HUES48 (cell line): ENCODE data around the gene PIF1.

Experiments
- H3K27ac ChIP-seq: one replicate; pipeline ENCODE4 v1.7.0; 2013; ENCODE audit warnings: low read depth, low read length, inconsistent platforms
- H3K27me3 ChIP-seq: 2 replicates; pipeline ENCODE4 v1.6.1; 2013; ENCODE audit warnings: mild to moderate bottlenecking, low read length; ENCODE audit not compliant: control insufficient read depth, insufficient read depth
- H3K36me3 ChIP-seq: 2 replicates; pipeline ENCODE4 v1.6.1; 2013; ENCODE audit warnings: low read length; ENCODE audit not compliant: control insufficient read depth, insufficient read depth
- H3K4me1 ChIP-seq: 2 replicates; pipeline ENCODE4 v1.6.1; 2013; ENCODE audit warnings: mild to moderate bottlenecking, low read length; ENCODE audit not compliant: control insufficient read depth, insufficient read depth
- H3K4me3 ChIP-seq: 2 replicates; pipeline ENCODE4 v1.5.1; 2013; ENCODE audit warnings: mild to moderate bottlenecking, low read depth, low read length
- H3K9ac ChIP-seq: 2 replicates; pipeline ENCODE4 v1.6.1; 2013; ENCODE audit warnings: mild to moderate bottlenecking, low read depth, low read length, moderate library complexity
- H3K9me3 ChIP-seq: 2 replicates; pipeline ENCODE4 v1.6.1; 2013; ENCODE audit warnings: low read length; ENCODE audit not compliant: control insufficient read depth, insufficient read depth

The PIF1 gene

DNA sequence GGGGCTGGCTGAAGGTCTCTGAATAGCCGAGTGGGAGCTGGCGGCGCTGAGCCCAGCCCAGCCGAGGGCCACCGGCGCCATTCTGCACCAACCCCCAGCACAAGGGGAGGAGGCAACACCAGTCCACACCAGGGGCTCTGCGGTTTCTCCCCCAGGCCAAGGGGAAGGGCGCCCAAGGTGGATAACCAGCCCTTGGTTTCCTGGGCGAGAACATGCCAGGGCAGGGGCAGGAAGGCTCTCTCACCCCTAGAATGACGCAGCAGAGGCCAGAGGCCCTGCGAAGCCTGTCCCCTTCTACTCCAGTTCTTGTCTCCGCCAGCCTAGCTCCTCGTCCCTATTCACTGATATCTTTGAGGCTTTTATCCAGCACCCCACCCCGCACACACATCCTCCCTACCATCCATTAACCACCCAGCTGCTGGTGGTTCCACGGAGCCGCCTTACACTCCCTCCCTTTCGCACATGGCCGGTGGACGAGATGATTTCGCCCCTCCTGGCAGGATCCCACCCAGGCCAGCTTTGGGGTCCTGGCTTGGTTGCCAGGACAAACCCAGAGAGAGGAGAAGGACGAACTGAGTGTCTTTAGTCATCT, 51.3 kb downstream of the PIF1 start:
- H3K27me3 ChIP-seq: no peaks in the 10 kb centered on the region
- peak overlapping the region; percentile 78 for H3K27ac ChIP-seq
- H3K9me3 ChIP-seq: no peaks in the 10 kb centered on the region
- peaks cover 43% of the 10 kb centered on the region for H3K4me1 ChIP-seq
- H3K36me3 ChIP-seq: no peaks in the 10 kb centered on the region; the same call in 1 of the 2 replicates
- H3K4me3 ChIP-seq: peak overlapping the region; percentile 70
- H3K9ac ChIP-seq: peak overlapping the region; percentile 84

DNA sequence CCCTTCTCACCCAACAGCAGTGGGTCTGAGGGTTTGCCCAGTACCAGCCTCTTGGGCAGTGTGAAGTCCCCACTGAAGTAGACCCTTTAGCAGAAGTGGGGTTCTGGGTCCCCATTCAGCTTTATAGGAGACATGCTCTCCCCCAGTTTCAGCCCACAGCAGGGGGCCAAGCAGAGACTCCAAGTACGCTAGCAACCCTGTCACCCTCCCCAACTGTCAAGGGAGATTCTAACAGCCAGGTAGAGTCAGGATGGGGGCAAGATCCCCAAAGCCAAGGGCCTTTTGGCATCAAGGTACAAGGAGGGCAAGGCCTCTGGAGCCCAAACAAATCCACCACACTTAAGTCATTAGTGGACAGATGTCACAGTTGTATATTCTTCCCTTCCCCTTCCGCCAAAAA, 51.8 kb downstream of the PIF1 start:
- Histone ChIP-seq H3K36me3 (no peaks in the 10 kb centered on the region; the same call in 1 of the 2 replicates), H3K27me3 (no peaks in the 10 kb centered on the region), H3K27ac (peak overlapping the region; percentile 78), H3K9ac (peak overlapping the region; percentile 84), H3K4me1 (peaks cover 40% of the 10 kb centered on the region), H3K4me3 (peak overlapping the region; percentile 70), H3K9me3 (no peaks in the 10 kb centered on the region)

DNA sequence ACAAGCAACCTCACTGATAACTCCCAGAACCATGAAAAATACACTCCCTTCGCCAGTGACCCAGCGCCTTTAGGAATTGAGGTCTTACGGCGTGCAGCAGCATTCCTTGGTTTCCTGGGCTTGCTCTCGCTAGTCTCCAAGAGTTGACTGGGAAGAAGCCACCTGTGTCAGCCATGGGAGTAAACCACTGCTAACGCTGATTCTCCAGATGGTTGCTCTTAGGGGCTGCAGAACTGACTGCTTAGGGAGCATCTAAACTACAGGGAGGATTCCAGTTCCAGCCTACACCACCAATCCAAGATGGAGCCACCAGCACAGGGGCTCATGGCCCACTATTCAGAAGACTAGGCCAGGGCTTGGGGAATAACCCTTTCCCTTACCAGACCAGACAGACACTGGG, 52.5 kb downstream of the PIF1 start:
- no peak overlapping the region for H3K9ac ChIP-seq
- no peaks in the 10 kb centered on the region for H3K9me3 ChIP-seq
- peaks cover 40% of the 10 kb centered on the region for H3K4me1 ChIP-seq
- peak overlapping the region; percentile 70 for H3K4me3 ChIP-seq
- H3K27ac ChIP-seq: peak overlapping the region; percentile 78
- no peaks in the 10 kb centered on the region for H3K27me3 ChIP-seq
- no peaks in the 10 kb centered on the region; the same call in 1 of the 2 replicates for H3K36me3 ChIP-seq

DNA sequence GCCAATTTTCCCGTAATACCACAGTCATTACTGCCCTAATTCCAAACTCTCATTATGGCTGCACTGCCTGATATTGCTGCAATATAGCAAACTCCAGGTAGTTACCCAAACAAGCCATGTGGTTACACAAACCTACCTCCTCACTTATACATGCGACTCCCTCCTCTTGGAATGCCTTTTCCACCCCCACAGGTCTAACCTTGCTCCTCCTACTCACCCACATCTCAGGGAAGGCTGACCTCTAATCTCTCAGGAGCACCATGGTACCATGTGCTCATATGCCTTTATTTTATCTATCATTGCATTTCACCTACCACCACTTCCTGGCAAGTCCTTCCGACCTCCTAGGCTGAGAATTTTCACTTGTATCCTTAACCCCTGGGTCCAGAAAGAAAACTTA, 53.0 kb downstream of the PIF1 start:
- Histone ChIP-seq H3K9ac (peak overlapping the region; percentile 41; the same call in 1 of the 2 replicates), H3K4me1 (peaks cover 40% of the 10 kb centered on the region), H3K9me3 (no peaks in the 10 kb centered on the region), H3K27ac (peak overlapping the region; percentile 78), H3K4me3 (peak overlapping the region; percentile 70), H3K36me3 (no peaks in the 10 kb centered on the region; the same call in 1 of the 2 replicates), H3K27me3 (no peaks in the 10 kb centered on the region)

DNA sequence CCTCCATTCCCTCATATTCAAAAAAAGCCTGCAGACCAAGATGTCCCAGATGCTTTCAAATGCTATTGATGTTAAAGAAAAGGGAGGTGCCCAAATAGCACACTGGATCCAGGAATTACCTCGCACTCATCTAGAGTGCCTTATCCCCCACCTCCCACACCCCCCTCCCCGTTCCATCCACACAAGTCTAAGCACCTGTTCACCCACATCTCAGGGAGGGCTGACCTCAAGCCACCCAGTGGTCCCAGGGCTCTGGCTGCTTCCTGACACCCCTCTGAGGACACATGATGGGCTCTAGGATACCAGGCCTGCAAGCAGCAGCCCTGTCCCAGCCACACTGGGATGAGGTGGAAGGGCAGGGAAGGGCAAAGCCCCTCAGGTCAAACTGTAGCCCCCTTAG, 54.8 kb downstream of the PIF1 start:
- Histone ChIP-seq H3K27ac (no peak overlapping the region), H3K9me3 (no peaks in the 10 kb centered on the region), H3K27me3 (no peaks in the 10 kb centered on the region), H3K4me1 (peaks cover 31% of the 10 kb centered on the region), H3K36me3 (peaks cover 4% of the 10 kb centered on the region; the same call in 1 of the 2 replicates), H3K9ac (no peak overlapping the region), H3K4me3 (no peak overlapping the region)

DNA sequence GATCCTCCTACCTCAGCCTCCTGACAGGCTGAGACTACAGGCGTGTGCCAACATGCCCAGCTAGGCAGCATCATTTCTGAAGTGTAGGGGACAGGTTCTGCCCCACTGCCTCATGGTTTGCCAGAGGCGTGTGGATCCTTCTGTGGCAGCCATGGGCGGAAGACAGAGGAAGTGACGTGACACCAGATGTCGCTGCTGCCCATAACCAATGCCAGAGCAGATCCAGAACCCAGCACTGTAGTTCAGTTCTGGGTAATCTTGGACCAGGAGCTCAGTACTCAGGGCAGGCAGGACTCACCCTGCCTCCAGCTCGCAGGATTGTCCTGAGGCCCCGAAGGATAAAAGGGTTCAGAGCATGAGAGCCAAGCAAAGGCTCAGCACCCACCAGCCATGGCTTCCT, 58.2 kb downstream of the PIF1 start:
- no peaks in the 10 kb centered on the region for H3K9me3 ChIP-seq
- no peaks in the 10 kb centered on the region for H3K27me3 ChIP-seq
- peaks cover 22% of the 10 kb centered on the region; the same call in 1 of the 2 replicates for H3K36me3 ChIP-seq
- no peak overlapping the region for H3K4me3 ChIP-seq
- no peak overlapping the region for H3K9ac ChIP-seq
- peaks cover 14% of the 10 kb centered on the region for H3K4me1 ChIP-seq
- H3K27ac ChIP-seq: no peak overlapping the region

DNA sequence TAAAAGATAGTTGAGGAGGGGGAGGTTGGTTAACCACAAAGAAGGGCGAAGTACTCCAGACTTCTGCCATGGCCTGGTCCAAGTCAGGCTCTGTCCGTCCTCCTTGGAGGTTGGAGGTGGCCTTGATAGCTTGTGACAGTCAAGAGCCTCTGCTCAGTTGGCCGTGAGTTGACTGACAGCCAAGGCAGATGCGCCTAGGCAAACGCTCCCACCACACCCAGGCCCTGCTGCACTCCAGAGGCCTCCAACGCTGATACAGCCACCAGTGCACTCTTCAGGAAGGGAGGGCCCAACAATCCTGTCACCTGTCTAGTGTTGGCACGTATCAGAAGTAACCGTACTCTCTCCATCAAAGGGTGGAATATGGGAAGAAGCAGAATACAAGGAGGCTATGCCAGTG, 59.4 kb downstream of the PIF1 start:
- Histone ChIP-seq H3K27me3 (no peaks in the 10 kb centered on the region), H3K36me3 (peaks cover 26% of the 10 kb centered on the region; the same call in 1 of the 2 replicates), H3K9ac (no peak overlapping the region), H3K4me3 (no peak overlapping the region), H3K9me3 (no peaks in the 10 kb centered on the region), H3K4me1 (peaks cover 11% of the 10 kb centered on the region), H3K27ac (no peak overlapping the region)
